Measurements from ENCODE around the gene OR51B2. TPM values are rescaled to one million over a fixed set of nuclear protein-coding genes. Genes with fewer than 3 reads are reported as not detected.

OR51B2 gene
- not detected in 2 replicates for total RNA-seq

GRCh38 chr11:5324197-5324596, at the start of gene OR51B2:
OR51B2 (minus strand) TSS chr11:5324297; CDS start chr11:5324297, 0 bp downstream.

GRCh38 chr11:5351208-5351607, 27.1 kb upstream of the OR51B2 start, which contains the start of gene OR51B6:
OR51B6 (plus strand) TSS chr11:5351508; CDS start chr11:5351508, 0 bp downstream.

GRCh38 chr11:5343474-5344335, 19.6 kb upstream of the OR51B2 start, which contains the start of gene OR51B5:
OR51B5 (minus strand) TSS chr11:5343524; CDS start chr11:5343524, 0 bp downstream.

GRCh38 chr11:5301846-5302245, 22.3 kb downstream of the OR51B2 start, which contains the start of gene OR51B4:
OR51B4 (minus strand) TSS chr11:5301946; CDS start chr11:5301946, 0 bp downstream.

Other genes with a start within 250 kb of the OR51B2 start
- not detected in 2 replicates for gene OR52A5, start 185.9 kb downstream of the OR51B2 start, total RNA-seq
- gene OR52A1, start 169.5 kb downstream of the OR51B2 start, total RNA-seq = under 0.01 TPM in 1 of 2 replicates, not detected in the other
- not detected in 2 replicates for gene OR51V1, start 123.6 kb downstream of the OR51B2 start, total RNA-seq
- gene HBB, start 97.2 kb downstream of the OR51B2 start, total RNA-seq = not detected in 2 replicates
- gene HBD, start 89.8 kb downstream of the OR51B2 start, total RNA-seq = not detected in 2 replicates
- gene HBG1, start 74.4 kb downstream of the OR51B2 start, total RNA-seq = not detected in 2 replicates
- gene HBG2, start 69.5 kb downstream of the OR51B2 start, total RNA-seq = not detected in 2 replicates
- not detected in 2 replicates for gene HBE1, start 54.4 kb downstream of the OR51B2 start, total RNA-seq
- gene OR51B4, start 22.4 kb downstream of the OR51B2 start, total RNA-seq = not detected in 2 replicates
- gene OR51B5, start 19.2 kb upstream of the OR51B2 start, total RNA-seq = not detected in 2 replicates
- gene OR51B6, start 27.2 kb upstream of the OR51B2 start, total RNA-seq = not detected in 2 replicates
- not detected in 2 replicates for gene OR51M1, start 59.5 kb upstream of the OR51B2 start, total RNA-seq
- not detected in 2 replicates for gene OR51Q1, start 97.8 kb upstream of the OR51B2 start, total RNA-seq
- gene OR51I1, start 117.2 kb upstream of the OR51B2 start, total RNA-seq = 0.24 TPM in 1 of 2 replicates, not detected in the other
- not detected in 2 replicates for gene OR51I2, start 125.0 kb upstream of the OR51B2 start, total RNA-seq
- not detected in 2 replicates for gene OR52D1, start 164.4 kb upstream of the OR51B2 start, total RNA-seq
- gene UBQLN3, start 185.7 kb upstream of the OR51B2 start, total RNA-seq = not detected in 2 replicates
- 0.21 TPM in 1 of 2 replicates, not detected in the other for gene UBQLNL, start 192.4 kb upstream of the OR51B2 start, total RNA-seq
- 0.21 and 0.48 TPM in 2 replicates for gene OR52H1, start 224.2 kb upstream of the OR51B2 start, total RNA-seq

Data from tracheal epithelial cell (primary cell).